GM21576 (cell line): ENCODE measurements around the gene ITPR1.
"Not testable (repeated sequence)": the region's sequence is repeated elsewhere in the genome, so short reads cannot be mapped to it uniquely, and the experiment has no call there.

Experiments
- ATAC-seq: cut with Tn5 transposase; IDR thresholded peaks from one replicate; pipeline ENCODE4 v1.9.1; 2021; ENCODE audit warnings: mild to moderate bottlenecking, moderate library complexity; ENCODE audit not compliant: unreplicated experiment

The ITPR1 gene

GRCh38 chr3:4753073-4753691, 260.0 kb downstream of the ITPR1 start:
- ATAC-seq: no peak

DNA sequence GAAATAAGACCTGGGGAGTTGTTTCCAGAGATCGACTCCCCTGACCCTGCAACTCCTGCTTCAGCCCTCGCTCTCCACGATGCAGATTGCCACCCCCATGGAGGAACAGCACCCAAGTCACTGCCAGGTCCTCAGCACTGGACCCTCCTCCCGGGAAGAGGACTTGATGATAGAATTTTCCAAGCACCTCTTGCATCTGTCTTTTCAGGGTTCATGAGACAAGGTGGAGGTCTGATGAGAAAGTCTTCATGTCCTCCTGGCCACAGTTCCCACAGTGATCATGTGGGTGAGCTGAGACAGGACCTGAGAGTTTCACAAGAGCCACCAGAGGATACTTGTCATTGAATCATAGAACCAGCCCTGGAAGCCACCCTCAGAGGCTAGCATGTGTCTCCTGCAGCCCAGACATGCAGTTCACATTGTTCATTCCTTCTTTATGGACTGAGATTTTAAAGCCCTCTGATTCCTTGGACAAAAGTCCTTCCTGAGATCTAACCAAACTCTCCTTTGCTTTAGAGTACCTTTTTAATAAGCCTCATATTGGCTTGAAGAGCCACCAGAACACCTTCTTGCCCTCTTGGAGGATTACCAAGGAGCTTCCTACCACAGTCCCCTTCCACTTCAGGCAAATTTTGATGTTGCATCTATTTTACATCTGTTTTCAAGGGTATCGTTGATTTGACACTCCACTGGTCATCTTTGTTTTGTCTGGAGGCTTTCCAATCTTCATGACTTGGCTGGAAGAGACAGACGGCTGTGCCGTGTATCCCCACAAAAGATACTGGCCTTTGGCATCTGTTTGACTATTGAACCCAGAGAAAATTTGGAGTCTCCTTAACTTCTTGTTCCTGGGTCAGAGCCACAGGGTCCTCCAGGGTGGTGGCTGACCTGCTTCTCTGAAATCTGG, 261.3 kb downstream of the ITPR1 start:
- peak; percentile 79 for ATAC-seq

DNA sequence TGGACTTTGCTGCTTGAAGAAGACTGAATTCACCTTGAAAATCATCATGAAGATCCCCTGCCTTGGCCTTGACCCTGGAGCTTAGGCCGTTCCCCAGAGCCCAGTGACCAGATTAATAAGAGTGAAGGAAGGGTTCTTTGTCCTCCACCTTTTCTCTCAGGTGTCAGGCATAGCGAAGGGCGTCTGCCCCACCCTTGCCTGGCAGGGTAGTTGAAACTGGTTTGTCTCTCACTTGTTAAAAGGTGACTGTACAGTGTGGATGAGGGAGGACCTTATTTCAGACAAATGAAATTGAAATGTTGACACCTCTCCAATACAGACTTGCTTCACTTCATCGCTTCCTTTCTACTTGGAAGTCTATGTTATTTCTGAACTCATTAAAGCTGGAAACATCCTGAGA, 262.4 kb downstream of the ITPR1 start:
- no peak for ATAC-seq

DNA sequence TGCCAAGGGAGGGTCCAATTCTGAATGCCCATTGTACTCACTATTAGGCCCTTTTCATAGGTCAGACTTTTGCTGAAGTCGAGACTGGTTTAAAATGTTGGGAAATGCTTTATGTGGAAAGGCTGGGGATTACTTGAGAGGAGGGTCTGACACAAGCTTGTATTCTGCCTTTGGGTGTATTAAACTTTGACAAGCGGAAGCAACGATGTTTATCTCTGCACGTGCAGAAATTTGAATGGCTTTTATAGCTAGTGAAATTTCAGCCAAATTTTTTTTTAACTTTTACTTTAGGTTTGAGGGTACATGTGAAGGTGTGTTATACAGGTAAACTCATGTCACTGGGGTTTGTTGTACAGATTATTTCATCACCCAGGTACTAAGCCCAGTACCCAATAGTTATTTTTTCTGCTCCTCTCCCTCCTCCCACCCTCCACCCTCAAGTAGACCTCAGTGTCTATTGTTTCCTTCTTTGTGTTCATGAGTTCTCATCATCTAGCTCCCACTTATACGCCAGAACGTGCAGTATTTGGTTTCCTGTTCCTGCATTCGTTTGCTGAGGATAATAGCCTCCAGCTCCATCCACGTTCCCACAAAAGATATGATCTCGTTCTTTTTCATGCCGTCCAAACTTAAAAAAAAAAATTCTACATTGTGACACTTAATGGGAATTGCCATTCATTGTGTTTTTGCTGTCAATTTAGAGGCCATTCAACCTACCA, 263.1 kb downstream of the ITPR1 start:
- no peak for ATAC-seq

DNA sequence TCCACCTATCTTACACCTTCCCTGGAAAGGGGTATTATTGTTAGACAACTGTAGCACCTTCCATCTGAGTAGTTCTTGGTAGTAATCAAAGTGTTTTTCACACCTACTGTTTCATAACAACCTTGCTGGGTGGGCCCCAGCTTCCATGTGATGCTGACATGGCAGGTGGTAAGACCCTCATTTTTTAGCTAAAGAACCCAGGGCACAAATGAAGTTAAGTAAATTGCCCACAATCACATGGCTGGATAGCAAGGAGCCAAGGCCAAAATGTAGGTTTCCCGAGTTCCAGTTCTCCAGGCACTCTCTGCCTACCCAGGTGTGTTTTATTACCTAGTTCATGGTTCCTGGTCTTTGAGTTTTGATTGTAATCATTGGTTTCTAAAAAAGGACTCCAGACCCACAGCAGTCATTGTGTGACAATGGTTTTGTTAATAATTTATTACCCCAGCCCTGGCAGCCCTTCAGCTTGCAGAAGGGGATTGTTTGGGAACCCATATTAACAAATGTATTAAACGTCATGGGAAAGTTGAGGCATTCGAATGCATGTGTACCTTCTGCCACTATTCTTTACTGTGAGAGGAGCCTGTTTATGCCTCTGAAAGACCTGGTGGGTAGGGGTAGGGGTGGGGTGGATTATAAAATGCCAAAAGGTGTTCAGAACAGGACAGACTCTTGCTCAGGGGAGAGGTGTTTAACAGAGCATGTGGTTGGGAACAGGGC, 263.9 kb downstream of the ITPR1 start:
- no peak for ATAC-seq

GRCh38 chr3:4757575-4758248, 264.6 kb downstream of the ITPR1 start:
- ATAC-seq: no peak

- ATAC-seq: no peak
These were observed 265.2 kb downstream of the ITPR1 start for GRCh38 chr3:4758249-4758860.

GRCh38 chr3:4758957-4759656, 266.0 kb downstream of the ITPR1 start:
- no peak for ATAC-seq

GRCh38 chr3:4759689-4760312, 266.7 kb downstream of the ITPR1 start:
- no peak for ATAC-seq

GRCh38 chr3:4761759-4762158, 268.6 kb downstream of the ITPR1 start:
- no peak for ATAC-seq

DNA sequence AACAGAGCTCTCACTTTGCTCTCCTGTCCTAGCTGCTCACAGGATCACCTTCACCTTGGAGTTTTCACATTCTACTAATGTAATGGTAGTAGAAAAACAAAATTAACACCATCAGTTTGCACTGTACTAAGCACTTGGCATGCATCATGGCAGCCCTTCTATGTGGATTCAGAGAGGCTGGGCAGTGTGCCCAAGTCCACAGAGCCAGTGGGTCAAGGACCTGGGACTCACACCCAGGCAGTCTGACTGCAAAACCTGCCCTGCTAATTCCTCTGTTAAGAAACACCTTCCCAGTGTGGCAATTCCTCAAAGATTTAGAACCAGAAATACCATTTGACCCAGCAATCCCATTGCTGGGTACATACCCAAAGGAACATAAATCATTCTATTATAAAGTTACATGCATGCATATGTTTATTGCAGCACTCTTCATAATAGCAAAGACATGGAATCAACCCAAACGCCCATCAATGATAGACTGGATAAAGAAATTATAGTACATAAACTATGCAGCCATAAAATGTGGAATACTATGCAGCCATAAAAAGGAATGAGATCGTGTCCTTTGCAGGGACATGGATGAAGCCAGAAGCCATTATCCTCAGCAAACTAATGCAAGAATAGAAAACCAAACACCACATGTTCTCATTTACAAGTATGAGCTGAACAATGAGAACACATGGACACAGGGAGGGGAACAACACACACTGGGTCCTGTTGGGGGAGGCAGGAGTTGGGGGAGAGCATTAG, 269.5 kb downstream of the ITPR1 start:
- ATAC-seq: not testable (repeated sequence)

GRCh38 chr3:4763604-4764247, 270.6 kb downstream of the ITPR1 start:
- ATAC-seq: no peak

DNA sequence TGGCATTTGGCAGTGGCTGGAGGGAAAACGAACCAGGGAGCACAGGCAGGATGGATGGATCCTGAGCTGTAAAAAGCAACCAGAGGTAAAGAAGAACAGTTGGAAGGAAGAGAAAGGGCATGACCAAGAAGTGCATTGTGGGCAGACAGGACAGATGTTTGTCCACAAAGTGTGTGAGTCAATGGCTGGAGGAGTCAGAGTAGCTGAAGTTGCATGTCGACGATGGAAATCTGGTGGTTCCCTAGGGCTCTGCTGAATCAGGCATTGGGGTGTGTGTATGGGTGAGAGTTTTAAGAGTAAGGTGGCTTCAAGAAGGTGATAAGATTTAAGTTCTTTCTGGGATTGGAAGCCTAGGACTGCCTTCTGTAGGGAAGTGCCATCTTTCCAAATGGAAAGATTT, 272.1 kb downstream of the ITPR1 start:
- ATAC-seq: no peak

DNA sequence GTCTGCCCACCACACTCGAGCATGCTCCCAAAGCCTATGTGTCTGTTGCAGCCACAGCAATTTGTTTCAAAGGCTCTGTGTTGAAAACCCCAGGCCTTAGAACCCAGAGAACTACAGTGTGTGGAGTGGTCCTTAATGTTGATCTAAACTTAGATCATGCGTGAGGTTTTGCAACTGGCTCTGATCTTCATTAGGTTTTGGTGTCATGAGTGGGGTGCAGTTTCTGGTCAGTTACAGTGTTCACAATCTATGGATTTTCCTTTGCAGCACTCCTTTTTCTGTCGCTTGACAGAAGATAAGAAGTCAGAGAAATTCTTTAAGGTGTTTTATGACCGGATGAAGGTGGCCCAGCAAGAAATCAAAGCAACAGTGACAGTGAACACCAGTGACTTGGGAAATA, 273.1 kb downstream of the ITPR1 start:
- ATAC-seq: no peak

DNA sequence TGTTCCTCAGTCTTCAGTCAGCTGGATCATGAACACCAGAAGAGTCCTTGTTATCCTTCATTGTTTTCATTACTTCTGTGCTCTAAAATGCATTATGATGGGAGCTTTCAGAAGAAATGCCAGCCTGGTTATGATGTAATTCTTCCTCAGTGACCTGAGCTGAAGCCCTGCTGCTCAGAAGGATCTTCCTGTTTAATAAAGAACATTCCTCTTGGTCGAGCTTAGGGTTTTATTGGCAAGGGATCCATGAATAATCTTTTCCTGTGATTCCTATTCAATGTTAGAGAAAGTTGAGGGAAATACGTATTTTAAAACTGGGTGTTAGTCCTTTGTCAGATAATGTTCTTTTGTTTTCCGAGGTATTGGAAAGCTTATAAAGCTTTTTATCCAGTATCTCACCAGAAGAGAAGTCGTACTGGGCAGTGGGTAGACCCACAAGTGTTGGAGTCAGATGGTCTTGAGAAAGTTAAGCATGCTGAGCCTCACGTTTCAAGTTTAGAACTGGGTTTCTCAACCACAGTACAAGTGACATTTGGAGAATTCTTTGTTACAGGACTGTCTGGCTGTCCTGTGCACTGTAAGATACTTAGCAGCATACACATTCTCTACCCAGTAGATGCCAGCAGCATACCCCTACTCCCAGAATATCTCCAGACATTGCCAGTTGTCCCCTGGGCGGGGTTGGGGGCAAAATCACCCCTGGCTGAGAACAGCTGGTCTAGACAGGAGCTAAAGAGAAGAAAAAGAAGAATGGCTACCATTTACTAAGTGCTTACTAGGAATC, 273.8 kb downstream of the ITPR1 start:
- no peak for ATAC-seq

- ATAC-seq: no peak
These were observed 274.9 kb downstream of the ITPR1 start for GRCh38 chr3:4768021-4768420.

DNA sequence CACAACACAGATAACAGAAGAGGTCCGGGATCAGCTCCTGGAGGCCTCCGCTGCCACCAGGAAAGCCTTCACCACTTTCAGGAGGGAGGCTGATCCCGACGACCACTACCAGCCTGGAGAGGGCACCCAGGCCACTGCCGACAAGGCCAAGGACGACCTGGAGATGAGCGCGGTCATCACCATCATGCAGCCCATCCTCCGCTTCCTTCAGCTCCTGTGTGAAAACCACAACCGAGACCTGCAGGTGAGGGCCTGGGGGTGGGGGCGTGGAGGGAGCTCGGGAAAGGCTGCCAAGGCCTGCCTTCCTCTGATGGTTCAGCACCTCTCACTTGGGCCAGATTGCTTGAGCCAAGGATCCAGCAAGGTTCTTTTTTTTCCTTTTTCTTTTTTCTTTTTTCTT, 275.4 kb downstream of the ITPR1 start:
- no peak for ATAC-seq
